GF-D8 (cell line): Measurements from ENCODE around the gene METTL22.

Source experiments
- DNase-seq: peaks from one replicate; lab custom pipeline; 2025; lab: John Stamatoyannopoulos, UW

Gene METTL22

GRCh38 chr16:8694795-8695728 is 73.6 kb downstream of the METTL22 start:
- DNase-seq = no peak

GRCh38 chr16:8696880-8697279 is 75.4 kb downstream of the METTL22 start:
- no peak for DNase-seq

DNA sequence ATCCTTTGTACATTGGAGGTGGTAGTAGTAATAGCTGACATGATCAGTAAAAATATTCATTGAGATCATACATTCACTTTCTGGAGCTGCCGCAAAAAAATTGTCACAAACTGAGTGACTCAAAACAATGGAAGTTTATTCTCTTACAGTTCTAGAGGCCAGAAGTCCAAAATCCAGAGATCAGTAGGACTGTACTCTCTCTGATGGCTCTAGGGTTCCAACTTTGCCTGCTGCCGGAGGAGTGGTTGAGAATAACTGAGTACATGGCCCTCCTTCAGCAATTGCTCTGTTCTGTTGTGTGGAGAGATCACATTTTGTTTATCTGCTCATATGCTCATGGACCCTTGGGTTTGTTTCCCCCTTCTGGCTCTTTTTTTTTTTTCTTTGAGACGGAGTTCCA is 76.5 kb downstream of the METTL22 start:
- no peak for DNase-seq
